ENCODE data around the gene ZNF70. TPM values are rescaled to one million over a fixed set of nuclear protein-coding genes. Genes with fewer than 3 reads are reported as not detected.
A peak's percentile ranks its signal among the peaks of the same experiment; 100 is the strongest.

The ZNF70 gene
- total and polyA plus RNA-seq, 9 of the 15 experiments (the other 6 are each of a cell fraction or from before 2014, with no cell fraction given) = 0.14 to 3.3 (median 1.4) TPM

DNA sequence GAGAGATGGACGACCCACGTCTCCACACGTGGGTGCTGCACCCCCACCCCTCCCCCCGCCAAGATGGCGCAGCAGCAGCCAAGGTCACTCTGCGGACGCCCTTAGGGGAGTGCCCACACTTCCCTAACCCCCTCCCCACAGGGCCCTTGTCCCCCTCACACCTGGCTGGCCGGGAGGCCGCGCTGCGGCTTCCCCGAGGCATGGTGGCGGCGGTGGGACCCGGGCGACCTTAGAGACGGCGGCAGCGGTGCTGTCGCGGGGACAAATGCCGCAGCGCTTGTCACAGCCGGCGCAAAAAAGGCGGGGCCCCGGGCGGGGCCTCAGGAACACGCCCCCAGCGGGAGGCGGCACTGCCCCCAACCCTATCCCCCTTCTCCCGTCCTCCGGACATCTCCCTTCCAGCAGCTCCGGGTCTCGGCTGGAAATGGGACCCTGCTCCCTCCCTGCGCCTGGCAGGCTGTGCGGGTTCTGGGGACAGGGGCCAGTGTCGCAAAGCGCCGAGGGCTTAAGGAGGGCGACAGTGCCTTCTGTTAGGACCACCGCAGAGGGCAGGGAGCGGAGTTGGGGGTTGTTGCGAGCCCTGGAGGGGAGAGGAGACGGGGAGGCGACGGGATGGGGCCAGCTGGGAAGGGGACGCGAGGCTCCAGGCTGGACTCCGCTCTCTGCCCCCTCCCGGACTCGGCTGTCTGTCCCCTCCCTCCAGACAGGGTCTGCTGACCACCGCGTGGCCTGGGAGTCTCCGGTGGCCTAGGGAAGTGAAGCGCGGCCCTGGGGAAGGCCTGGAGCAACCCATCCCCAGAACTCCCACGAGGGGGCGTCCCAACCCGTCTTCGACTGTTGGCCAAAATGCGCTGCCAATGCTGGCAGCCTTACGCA is 17.0 kb upstream of the ZNF70 start, which contains the start of gene CHCHD10 (continued):
- TF ChIP-seq YY1 (IDR thresholded peaks at IDR 0.05; ENCODE audit: borderline replicate concordance in 1 of 3, control insufficient read depth in 1 of 3, extremely low read depth in 1 of 3, insufficient read depth in 3 of 3, insufficient read length in 1 of 3, insufficient replicate concordance in 2 of 3, low read depth in 1 of 3, low read length in 2 of 3) = peak; percentile 67 to 95 (median 86)
- peak; percentile 80; the same call in 1 of the 2 replicates for TF ChIP-seq L3MBTL2 (IDR thresholded peaks at IDR 0.05)
- 0 out of 4 replicates have a peak, but pooled peaks of 1 of the 2 experiments have one; percentile 10 for TF ChIP-seq FOXK2 (conservative IDR thresholded peaks at IDR 0.05 in 1 of 2, IDR thresholded peaks at IDR 0.05 in 1 of 2; ENCODE audit: low read depth in 2 of 2)
- peak; percentile 51; the same call in 1 of the 2 replicates for TF ChIP-seq NCOA6 (IDR thresholded peaks at IDR 0.05)
- TF ChIP-seq POLR2H (tag; IDR thresholded peaks at IDR 0.05; ENCODE audit: low read depth) = peak; percentile 82
- peak; percentile 93 for TF ChIP-seq ZFX (CRISPR knock-in tag; IDR thresholded peaks at IDR 0.05)
- TF ChIP-seq, protein P1, sequence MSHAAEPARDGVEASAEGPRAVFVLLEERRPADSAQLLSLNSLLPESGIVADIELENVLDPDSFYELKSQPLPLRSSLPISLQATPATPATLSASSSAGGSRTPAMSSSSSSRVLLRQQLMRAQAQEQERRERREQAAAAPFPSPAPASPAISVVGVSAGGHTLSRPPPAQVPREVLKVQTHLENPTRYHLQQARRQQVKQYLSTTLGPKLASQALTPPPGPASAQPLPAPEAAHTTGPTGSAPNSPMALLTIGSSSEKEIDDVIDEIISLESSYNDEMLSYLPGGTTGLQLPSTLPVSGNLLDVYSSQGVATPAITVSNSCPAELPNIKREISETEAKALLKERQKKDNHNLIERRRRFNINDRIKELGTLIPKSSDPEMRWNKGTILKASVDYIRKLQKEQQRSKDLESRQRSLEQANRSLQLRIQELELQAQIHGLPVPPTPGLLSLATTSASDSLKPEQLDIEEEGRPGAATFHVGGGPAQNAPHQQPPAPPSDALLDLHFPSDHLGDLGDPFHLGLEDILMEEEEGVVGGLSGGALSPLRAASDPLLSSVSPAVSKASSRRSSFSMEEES (CRISPR knock-in tag; IDR thresholded peaks at IDR 0.05) = no peak; the same call in 1 of the 2 replicates
- TF ChIP-seq CHCHD3 (CRISPR knock-in tag; IDR thresholded peaks at IDR 0.05) = no peak
- 0 out of 2 replicates have a peak, but pooled peaks have one; percentile 72 for TF ChIP-seq SP1 (CRISPR knock-in tag; IDR thresholded peaks at IDR 0.05)
- TF ChIP-seq ZNF134 (CRISPR knock-in tag; conservative IDR thresholded peaks at IDR 0.05) = 0 out of 2 replicates have a peak, but pooled peaks have one; percentile 16
- TF ChIP-seq DIDO1 (tag; IDR thresholded peaks at IDR 0.05; ENCODE audit: low read depth) = no peak
- TF ChIP-seq, protein P2, sequence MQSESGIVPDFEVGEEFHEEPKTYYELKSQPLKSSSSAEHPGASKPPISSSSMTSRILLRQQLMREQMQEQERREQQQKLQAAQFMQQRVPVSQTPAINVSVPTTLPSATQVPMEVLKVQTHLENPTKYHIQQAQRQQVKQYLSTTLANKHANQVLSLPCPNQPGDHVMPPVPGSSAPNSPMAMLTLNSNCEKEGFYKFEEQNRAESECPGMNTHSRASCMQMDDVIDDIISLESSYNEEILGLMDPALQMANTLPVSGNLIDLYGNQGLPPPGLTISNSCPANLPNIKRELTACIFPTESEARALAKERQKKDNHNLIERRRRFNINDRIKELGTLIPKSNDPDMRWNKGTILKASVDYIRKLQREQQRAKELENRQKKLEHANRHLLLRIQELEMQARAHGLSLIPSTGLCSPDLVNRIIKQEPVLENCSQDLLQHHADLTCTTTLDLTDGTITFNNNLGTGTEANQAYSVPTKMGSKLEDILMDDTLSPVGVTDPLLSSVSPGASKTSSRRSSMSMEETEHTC (IDR thresholded peaks at IDR 0.05) = 0 out of 2 replicates have a peak, but pooled peaks have one; percentile 43
- TF ChIP-seq, protein P3, sequence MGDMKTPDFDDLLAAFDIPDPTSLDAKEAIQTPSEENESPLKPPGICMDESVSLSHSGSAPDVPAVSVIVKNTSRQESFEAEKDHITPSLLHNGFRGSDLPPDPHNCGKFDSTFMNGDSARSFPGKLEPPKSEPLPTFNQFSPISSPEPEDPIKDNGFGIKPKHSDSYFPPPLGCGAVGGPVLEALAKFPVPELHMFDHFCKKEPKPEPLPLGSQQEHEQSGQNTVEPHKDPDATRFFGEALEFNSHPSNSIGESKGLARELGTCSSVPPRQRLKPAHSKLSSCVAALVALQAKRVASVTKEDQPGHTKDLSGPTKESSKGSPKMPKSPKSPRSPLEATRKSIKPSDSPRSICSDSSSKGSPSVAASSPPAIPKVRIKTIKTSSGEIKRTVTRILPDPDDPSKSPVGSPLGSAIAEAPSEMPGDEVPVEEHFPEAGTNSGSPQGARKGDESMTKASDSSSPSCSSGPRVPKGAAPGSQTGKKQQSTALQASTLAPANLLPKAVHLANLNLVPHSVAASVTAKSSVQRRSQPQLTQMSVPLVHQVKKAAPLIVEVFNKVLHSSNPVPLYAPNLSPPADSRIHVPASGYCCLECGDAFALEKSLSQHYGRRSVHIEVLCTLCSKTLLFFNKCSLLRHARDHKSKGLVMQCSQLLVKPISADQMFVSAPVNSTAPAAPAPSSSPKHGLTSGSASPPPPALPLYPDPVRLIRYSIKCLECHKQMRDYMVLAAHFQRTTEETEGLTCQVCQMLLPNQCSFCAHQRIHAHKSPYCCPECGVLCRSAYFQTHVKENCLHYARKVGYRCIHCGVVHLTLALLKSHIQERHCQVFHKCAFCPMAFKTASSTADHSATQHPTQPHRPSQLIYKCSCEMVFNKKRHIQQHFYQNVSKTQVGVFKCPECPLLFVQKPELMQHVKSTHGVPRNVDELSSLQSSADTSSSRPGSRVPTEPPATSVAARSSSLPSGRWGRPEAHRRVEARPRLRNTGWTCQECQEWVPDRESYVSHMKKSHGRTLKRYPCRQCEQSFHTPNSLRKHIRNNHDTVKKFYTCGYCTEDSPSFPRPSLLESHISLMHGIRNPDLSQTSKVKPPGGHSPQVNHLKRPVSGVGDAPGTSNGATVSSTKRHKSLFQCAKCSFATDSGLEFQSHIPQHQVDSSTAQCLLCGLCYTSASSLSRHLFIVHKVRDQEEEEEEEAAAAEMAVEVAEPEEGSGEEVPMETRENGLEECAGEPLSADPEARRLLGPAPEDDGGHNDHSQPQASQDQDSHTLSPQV (IDR thresholded peaks at IDR 0.05) = peak; percentile 72
- 0 out of 2 replicates have a peak, but pooled peaks have one; percentile 50 for TF ChIP-seq FOXK1 (CRISPR knock-in tag; IDR thresholded peaks at IDR 0.05; ENCODE audit: borderline replicate concordance)
- TF ChIP-seq TAF9B (IDR thresholded peaks at IDR 0.05; ENCODE audit: partially characterized antibody) = peak; percentile 83
- peak; percentile 54; the same call in 1 of the 2 replicates for TF ChIP-seq CBX1 (IDR thresholded peaks at IDR 0.05; ENCODE audit: low read depth)
- TF ChIP-seq, protein P4, sequence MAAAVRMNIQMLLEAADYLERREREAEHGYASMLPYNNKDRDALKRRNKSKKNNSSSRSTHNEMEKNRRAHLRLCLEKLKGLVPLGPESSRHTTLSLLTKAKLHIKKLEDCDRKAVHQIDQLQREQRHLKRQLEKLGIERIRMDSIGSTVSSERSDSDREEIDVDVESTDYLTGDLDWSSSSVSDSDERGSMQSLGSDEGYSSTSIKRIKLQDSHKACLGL (CRISPR knock-in tag; IDR thresholded peaks at IDR 0.05; ENCODE audit: borderline replicate concordance, poor library complexity, severe bottlenecking) = peak; percentile 39
- peak; percentile 26; the same call in 1 of the 2 replicates for TF ChIP-seq SMAD4 (CRISPR knock-in tag; conservative IDR thresholded peaks at IDR 0.05)

Data from K562 (cell line).